NK-92 treated with Interleukin-12 subunit alpha and Interleukin-12 subunit beta, amount 100 ng/mL, for 24 hours (cell line): ENCODE data around the gene ZNF628.
"Not testable (repeated sequence)": the region's sequence is repeated elsewhere in the genome, so short reads cannot be mapped to it uniquely, and the experiment has no call there.

Source experiments
- DNase-seq: peaks from one replicate; lab custom pipeline; 2025; lab: John Stamatoyannopoulos, UW

The ZNF628 gene

DNA sequence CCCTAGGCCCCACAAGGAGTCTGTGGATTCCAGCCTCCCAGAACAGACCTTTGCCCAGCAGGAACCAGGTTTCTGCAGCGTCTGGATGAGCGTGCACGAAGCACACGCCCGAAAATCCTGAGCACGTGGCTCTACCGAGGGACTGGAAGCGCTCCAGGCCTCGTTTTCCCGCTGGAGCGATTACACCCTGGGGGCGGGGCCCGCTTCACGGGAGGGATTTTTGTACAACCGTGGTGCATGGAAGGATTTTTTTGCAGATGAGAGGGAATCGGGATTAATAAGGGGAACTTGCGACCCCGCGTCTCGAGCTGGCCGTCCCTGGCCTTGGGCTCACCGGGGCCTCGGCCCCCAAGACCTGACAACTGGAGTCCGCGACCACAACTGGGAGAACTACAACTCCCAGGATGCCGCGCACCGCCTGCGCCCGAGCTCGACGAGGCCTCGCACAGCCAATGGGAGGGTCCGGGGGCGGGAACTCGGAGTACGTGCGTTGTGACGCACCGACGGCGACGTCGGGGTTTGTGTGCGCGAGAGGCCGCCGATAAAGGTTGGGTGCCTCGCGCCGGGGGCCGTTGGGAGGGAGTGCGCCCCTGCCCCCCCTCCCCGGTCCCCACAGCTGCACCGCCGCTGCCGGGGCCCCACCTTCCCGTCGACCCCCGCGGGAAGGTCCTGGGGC, at the start of gene ZNF628:
Gene ZNF628, plus strand, starts transcription at position 518 of the 676 bp plus-strand sequence. CDS start 3,294 bp downstream, outside the sequence.
- peak; percentile 97 for DNase-seq

DNA sequence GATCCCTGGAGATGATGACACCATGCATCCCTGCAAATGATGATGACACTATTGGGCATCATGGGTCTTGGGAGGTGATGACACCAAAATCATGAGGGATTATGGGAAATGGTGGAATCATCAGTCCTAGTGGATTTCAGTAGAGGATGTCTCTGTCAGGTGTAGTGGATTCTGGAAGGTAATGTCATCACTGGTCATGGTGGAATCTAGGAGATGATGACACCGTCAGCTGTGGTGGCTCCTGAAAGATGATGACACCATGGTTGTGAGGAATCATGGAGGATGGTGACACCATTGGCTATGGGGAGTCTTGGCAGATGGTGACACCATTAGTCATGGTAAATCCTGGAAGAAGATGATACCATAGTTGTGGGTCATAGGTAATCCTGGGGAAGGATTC, 45.2 kb upstream of the ZNF628 start:
- no peak for DNase-seq

DNA sequence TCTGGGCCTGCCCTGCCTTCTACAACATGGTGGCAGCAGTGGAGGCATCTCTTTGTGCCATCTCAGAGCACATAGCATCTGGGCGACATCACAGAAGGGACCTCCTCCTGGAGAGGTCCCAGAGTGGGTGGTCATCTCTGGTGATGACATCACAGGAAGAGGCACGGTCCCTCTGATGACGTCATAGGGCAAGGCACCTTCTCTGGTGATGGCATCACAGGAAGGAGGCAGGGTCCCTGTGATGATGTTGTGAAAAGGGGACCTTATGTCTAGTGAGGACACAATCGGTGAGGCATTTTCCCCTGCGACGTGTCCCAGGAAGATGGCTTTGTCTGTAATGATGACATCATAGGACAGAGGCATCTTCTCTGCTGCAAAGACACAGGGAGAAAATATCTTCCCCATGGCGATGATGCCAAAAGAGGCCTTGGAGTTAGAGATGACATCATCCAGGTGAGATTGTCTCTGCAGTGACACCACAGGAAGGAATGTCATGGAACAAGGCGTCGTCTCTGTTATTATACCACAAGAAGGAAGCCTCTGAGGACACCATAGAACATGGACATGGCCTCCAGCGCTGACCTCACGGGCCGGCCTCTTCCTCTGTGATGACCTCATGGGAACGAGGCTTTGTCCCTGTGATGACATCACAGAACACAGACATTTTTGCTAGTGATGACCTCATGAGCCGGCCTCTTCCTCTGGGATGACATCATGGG, 44.0 kb upstream of the ZNF628 start:
- DNase-seq = no peak

DNA sequence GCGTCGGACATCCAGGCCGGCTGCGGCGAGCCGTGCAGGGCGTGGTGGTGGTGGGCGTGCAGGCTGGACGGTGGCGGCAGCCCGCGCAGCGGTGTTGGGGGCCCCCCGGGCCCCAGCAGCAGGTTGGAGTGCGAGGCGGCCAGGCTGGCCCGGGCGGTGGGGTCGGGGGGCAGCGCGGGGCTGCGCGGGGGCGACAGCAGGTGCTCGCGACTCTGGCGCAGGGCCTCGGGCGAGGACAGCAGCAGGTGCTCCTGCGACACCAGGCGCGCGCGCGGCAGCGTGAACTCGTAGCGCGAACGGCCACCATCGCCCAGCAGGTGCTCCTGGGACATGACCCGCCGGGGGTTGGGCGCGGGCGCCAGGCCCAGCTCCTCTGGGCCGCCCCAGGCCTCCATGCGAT, 43.1 kb upstream of the ZNF628 start:
- no peak for DNase-seq

DNA sequence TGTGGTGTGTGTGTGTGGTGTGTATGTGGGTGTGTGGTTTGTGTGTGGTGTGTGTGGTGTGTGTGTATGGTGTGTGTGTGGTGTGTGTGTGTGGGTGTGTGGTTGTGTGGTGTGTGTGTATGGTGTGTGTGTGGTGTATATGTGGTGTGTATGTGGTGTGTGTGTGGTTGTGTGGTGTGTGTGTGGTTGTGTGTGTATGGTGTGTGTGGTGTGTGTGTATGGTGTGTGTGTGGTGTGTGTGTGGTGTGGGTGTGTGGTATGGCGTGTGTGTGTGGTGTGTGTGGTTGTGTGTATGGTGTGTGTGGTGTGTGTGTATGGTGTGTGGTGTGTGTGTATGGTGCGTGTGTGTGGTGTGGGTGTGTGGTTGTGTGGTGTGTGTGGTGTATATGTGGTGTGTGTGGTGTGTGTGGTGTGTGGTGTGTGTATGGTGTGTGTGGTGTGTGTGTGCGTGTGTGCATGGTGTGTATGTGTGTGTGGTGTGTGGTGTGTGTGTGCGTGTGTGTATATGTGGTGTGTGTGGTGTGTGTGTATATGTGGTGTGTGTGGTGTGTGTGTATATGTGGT, 42.0 kb upstream of the ZNF628 start:
- DNase-seq = no peak

DNA sequence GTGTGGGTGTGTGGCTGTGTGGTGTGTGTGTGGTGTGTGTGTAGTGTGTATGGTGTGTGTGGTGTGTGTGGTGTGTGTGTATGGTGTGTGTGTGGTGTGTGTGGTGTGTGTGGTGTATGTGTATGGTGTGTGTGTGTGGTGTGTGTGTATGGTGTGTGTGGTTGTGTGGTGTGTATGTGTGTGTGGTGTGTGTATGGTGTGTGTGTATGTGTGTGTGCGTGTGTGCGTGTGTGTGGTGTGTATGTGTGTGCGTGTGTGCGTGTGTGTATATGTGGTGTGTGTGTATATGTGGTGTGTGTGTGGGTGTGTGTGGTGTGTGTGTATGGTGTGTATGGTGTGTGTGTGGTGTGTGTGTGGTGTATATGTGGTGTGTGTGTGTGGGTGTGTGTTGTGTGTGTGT, 41.4 kb upstream of the ZNF628 start:
- DNase-seq = no peak

DNA sequence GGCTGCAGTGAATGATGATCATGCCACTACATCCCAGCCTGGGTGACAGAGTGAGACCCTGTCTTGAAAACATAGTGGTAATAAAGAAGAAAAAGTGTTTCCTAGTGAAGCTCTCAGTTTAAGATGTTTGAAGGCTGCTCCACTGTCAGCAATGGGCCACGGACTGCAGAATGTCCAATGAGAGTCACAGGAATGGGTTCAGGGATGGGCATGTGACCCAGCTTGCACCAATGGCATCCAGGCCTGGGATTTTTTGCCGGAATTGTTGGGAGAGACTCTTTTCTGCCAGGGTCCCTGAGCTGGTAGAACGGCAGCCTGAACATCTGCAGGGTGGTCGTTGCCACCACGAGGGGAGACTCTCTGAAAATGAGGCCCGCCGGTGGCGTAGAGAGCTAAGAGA, 39.6 kb upstream of the ZNF628 start:
- DNase-seq = no peak

DNA sequence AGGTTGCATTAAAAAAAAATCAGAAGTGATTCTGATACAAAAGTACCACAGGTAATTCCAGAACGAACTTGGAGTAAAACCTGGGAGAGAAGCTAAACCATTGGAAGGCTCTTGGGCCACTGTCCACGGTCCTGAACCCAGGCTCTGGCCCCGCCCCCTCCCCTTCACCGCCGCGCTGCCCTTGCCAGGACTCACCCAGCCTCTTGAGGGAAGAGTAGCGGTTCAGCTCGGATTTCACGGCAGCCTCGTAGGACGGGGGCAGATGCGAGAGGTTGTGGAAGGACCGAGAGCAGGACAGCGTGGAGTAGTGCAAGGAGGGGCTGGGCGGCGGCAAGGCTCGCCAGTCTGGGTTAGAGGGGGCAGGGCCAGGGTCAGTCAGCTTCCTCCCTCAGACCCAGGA, 39.0 kb upstream of the ZNF628 start:
- no peak for DNase-seq

DNA sequence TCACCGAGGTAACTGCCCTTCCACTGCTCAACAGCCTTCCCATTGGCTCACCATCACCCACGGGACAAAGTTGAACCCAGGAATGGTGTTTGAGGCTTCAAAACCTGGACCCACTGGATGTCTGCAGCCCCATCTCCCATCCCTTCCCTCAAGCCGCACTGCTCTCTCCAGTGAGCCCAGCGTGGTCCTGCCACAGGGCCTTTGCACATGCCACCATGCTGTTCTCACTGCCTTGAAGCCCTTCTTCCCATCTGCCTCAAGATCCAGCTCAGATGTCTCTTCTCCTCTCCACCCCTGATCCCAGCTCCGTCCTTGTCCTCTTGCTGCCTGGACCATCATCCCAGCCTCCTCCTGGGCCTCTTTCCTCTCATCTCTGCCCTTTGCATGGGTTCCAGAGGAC, 37.4 kb upstream of the ZNF628 start:
- no peak for DNase-seq

DNA sequence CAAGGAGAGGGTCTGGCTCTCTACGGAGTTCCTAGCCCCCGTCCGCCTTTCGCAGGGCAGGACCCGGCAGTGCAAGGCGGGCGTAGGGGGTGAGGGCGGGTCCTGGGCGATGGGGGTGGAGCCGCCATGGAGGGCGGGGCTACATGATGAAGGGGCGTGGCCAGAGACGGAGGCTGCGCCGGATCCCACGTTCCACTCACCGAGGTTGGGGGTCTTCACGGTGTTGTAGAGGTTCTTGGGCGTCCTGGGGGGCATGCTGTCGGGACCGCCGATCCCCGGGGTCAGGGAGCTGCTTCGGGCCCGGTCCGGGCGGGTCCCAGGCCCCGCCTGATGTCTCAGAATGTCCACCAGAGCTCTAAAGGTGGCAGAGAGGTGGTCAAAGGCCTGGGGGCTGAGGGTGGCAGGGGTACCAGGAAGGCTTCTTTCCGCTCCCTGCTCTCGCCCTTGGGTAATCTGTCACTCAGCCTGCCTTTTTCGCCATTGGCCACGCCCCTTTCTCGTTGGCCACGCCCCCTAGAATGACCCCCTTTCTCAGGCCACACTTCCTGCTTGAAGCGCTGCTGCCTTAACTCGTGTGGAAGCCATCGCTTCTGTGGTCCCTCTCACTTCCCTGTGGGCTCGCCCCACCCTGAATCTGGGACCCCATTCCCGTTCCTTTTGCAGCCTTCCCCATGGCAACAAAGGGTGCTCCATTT, 35.9 kb upstream of the ZNF628 start:
- DNase-seq = no peak

DNA sequence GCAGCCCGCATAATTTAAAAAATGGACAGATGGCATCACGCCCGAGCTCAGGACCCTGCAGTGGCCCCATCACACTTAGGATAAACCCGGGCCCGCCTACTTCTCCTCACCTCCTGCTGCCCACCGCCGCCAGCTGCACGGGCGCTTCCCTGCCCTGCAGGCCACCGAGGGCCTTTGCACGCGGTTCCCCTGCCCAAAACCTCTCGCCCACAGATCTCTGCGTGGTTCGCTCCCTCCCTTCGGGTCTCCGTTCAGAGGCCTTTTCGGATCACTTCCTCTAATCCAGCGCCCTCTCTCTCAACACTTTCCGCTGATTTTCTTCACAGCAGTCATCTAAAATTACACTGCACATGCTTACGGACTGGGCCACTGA, 35.1 kb upstream of the ZNF628 start:
- no peak for DNase-seq

DNA sequence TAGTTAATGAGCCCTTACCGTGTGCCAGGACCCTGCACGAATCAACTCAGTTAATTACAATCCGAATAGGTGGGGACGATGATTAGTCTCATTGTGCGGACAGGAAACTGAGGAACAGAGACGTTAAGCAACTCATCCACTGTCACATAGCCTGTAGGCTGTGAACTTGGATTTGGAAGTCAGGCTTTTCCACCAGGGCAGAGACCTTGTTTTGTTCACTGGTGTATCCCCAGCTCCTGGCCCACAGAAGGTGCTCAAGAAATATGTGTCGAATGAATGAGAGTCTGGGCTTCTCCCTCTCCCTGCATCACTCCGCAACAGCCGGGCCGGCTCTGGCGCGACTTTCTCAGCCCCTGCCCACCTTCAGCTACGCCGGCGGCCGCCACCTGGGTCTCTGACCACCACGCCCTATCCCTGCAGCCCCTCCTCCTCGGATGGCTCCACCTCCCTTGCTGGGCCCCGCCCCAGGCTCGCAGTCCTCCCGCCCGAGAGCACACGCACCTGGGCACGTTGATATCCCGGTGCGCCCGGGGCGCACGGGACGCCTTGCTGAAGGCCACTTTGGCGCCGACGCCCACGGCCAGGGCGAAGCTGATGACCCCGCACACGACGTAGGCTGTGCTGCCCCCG, 34.6 kb upstream of the ZNF628 start:
- no peak for DNase-seq

DNA sequence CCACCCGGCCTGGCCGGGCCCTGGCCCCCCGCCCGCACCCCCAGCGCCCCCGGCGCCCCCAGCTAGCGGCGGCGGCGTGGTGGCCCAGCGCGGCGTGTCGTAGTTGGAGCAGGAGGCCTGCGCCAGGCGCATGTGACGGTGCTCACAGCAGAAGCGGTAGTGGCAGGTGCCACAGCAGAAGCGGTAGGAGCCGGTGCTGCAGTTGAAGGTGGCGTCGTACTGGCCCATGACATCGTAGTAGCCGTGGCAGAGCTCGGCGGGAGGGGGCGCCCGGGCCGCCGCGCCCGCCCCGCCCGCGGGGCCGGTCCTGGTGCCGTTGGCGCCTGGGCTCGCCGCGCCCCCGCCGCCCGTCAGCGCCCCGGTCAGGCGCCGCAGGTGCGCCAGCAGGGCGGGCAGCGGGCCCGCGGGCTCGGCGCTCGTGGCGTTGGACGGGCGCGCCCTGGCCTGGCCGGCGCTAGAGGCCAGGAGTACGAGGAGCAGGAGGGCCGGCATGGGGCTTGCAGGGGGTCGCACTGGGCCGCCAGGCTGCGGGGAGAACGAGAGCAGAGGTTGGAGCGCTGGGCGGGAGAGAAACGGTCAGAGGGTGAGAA, 34.0 kb upstream of the ZNF628 start:
- no peak for DNase-seq

DNA sequence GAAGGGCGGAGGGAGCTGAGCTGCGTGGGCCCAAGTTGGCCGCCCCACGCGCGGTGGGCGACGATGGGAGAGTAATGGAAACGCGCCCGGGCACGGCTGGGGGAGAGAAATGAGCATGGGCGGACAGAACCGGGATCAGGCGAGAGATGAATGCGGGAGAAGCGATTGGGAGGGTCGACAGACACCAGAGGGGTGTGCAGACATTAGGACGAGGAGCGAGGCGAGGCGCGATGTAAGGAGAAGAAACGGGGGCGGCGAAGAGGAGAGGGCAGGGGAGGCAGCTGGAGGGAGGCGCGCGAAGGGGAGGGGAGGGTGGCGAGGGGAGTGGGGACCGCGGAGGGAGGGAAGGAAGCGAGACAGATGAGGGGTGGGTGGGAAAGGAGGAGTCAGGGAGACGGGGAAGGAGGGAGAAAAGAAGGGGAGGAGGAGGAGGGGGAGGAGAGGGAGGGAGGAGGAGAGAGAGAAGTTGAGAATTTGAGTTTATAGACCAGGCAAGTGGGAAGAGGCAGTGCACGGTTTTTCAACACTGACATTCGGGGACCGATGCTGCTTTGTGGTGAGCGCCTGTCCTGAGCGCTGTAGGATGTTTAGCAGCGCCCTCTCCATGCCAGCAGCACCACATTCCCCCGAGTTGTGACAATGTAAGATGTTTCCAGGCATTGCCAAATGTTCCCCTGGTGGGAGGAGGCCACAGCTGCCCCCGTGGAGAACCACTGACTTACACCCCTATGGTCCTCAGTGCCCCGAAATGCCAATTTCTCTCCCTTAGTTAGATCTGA, 33.2 kb upstream of the ZNF628 start, which contains the start of gene SHISA7:
Gene SHISA7, minus strand, starts transcription at position 256 of the 779 bp plus-strand sequence. CDS start 437 bp downstream, outside the sequence.
- DNase-seq = no peak

DNA sequence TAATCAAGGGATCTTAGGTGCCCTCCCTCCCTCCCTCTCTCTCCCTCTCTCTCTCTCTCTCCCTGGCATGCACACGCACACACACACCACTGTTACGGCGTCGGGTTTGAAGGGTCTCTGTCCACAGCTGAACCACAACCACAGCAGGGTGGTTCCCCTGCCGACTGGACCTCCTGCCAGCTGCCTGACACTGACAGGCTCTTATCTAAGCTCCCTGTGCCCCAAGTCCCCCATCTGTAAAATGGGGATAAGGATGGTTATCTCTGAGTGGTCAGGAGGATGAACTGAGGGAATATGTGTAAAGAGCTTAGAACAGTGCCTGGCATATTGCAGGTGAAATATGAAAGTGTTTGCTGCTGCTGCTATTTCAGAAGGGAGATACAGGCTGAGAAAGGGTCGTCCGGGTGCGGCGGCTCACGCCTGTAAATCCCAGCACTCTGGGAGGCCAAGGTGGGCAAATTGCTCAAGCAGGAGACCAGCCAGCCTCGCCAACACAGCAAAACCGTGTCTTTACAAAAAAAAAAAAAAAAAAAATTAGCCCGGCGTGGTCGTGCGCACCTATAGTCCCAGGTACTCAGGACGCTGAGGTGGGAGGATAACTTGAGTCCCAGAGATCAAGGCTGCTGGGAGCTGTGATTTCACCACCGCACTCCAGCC, 32.5 kb upstream of the ZNF628 start:
- no peak for DNase-seq

DNA sequence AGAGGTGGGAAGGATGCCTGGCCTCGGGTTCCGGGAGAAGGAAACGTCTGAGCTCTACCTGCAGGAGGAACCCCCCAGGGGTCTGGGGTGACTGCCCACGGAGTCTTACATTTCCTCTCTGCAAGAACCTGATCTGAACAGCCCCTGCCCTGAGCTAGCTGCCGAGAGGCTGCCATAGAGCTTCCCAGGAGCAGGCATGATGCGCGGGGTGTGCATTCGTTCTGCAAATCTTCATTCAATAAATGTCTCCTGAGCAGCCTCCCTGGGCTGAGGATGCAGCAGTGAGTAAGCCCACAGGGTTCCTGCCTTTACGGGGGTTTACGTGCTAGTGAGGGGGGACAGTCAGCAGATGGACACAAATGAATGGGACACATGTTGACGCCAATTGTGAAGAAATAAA, 31.8 kb upstream of the ZNF628 start:
- DNase-seq = no peak

DNA sequence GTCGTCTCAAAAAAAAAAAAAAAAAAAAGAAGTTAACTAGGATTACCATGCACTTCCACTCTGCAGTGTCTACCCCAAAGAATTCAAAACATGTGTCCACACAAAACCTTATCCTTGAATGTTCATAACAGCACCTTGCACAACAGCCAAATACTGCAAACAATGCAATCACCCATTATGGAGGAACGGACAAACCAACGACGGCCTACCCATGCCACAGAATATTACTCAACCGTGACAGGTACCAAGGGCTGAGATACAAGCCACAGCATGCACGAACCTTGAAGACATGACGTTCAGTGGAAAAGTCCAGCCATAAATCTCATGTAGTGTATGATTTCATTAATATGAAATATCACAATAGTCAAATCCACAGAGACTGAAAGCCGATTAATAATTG, 30.4 kb upstream of the ZNF628 start:
- no peak for DNase-seq

DNA sequence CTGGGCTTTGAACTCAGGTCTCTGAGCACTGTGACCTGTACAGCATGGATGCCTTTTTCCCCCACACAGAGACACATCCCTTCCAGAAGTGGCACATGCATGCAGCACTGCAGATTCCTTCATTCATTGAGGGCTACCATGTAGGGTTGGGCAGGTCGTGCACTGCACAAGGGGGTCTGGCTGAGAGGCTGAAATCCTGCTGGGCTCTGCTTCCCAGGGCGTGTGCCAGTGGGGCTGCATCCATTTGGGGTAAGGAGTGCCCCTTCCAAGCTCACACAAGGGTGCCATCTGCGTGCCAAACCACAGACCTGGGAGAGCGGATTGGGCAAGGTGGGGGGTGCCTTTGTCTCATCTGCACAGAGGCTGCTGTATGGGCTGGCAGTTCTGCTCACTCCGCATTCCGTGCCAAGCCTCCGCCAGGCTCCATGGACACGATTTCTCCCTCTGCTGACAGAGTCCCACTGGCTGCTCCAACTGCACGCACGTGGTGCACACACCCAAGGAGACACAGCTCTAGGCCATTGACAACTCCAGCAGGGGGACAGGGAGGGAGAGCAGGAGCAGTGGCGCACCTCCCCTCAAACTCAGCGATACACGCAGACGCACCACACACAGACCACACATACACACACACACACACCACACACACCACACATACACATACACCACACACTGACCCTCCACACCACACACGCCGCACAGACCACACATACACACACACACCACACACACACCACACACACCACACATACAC, 28.8 kb upstream of the ZNF628 start:
- no peak for DNase-seq

DNA sequence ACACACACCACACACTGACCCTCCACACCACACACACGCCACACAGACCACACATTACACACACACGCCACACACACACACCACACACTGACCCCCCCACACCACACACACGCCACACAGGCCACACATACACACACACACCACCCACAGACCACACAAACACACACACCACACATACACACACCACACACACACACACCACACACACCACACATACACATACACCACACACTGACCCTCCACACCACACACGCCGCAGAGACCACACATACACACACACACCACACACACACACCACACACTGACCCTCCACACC, 28.3 kb upstream of the ZNF628 start:
- DNase-seq = not testable (repeated sequence)

DNA sequence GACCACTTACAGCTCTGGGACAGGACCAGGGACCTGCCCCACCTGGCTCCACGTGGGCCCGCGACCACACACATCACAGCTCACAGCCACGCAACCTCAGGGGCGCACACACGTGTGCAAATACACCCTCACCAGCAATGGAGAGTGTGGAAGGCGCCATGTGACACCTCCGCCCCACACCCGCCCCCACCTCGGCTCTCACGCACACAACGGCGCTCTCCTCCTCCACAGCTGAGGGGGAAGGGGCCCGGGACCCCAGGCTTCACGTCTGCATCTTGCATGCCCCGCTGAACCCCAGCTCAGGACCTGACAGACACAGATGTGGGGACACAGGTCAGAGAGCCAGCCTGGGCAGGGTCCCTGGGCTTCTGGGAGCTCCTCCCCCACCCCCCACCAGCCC, 26.9 kb upstream of the ZNF628 start:
- no peak for DNase-seq
